H1 (cell line): ENCODE measurements around the gene SEC61B. TPM values are rescaled to one million over a fixed set of nuclear protein-coding genes. Genes with fewer than 3 reads are reported as not detected.

Experiments used
- ASH2L ChIP-seq: fragments of 200-600, 300-600 bp; sonication (generic); IDR thresholded peaks from one replicate; pipeline ENCODE4 v1.7.1; 2017; ENCODE audit warnings: low read length
- CBX5 ChIP-seq: fragments of 300-800, 300-1000 bp; sonication (generic); IDR thresholded peaks from 2 replicates; pipeline ENCODE4 v1.7.1; 2016; ENCODE audit warnings: antibody characterized with exemption, low read length, low read depth
- RXRA ChIP-seq: IDR thresholded peaks from 2 replicates; pipeline ENCODE4 v1.6.1; 2011; ENCODE audit warnings: low read depth, mild to moderate bottlenecking, low read length, moderate library complexity; ENCODE audit not compliant: insufficient read depth
- USF2 ChIP-seq: IDR thresholded peaks from 2 replicates; pipeline ENCODE4 v1.6.1; 2011; ENCODE audit warnings: low read length, improper control_type of control experiment
- polyA plus RNA-seq, 7 experiments: library from polyadenylated mRNA; depleted of rRNA in 3 of 7; stranded (reverse) in 5 of 7; unstranded in 2 of 7; fragments of >200 nt in 5 of 7; fragments of 200-250 nt in 2 of 7; gene quantifications; 1 replicate in 5 of 7; 2 replicates in 1 of 7; 4 replicates in 1 of 7; pipeline versions ENCODE4 v1.2.1 to v1.2.3, GENCODE V29; 2011 to 2013; ENCODE audit warnings: missing spikeins in 2 of 7, mixed read lengths in 2 of 7
- total RNA-seq: library from RNA; stranded (reverse); fragmentation: NEBNext Ultra II Directional; extraction: Animal tissue kit (Norgen Biotek cat#: 25700); gene quantifications from 2 replicates; pipeline ENCODE4 v1.2.1, GENCODE V29; 2021

SEC61B gene
- total and polyA plus RNA-seq, 2 of the 8 experiments (the other 6 are each of a cell fraction or from before 2014, with no cell fraction given) = 155 to 379 TPM

- TF ChIP-seq RXRA = no peak
- TF ChIP-seq CBX5 = no peak
- TF ChIP-seq USF2 = no peak
- TF ChIP-seq ASH2L = no peak
Measured at GRCh38 chr9:99185934-99186333, 36.1 kb upstream of the SEC61B start (continued).
